H9 (cell line): ENCODE measurements around the gene NOVA2. TPM values are rescaled to one million over a fixed set of nuclear protein-coding genes. Genes with fewer than 3 reads are reported as not detected.

Source experiments
- DNase-seq: peaks from one replicate; pipeline ENCODE4 v3.0.0-alpha.2; 2017
- H2AFZ ChIP-seq: one replicate; pipeline ENCODE4 v1.6.1; 2013; ENCODE audit warnings: mild to moderate bottlenecking, low read length, control low read depth, moderate library complexity
- H2AK5ac ChIP-seq: 2 replicates; pipeline ENCODE4 v1.6.1; 2013; ENCODE audit warnings: low read length, control low read depth, mixed read lengths; ENCODE audit not compliant: insufficient read length
- H2BK120ac ChIP-seq: one replicate; pipeline ENCODE4 v1.6.1; 2013; ENCODE audit warnings: low read depth, mild to moderate bottlenecking, low read length, control low read depth, inconsistent platforms; ENCODE audit not compliant: poor library complexity, severe bottlenecking
- H2BK12ac ChIP-seq: 2 replicates; pipeline ENCODE4 v1.6.1; 2013; ENCODE audit warnings: low read length, control low read depth, mixed read lengths, low read depth; ENCODE audit not compliant: insufficient read length
- H2BK15ac ChIP-seq: 2 replicates; pipeline ENCODE4 v1.6.1; 2013; ENCODE audit warnings: low read depth, low read length, control low read depth
- H2BK20ac ChIP-seq: one replicate; pipeline ENCODE4 v1.6.1; 2013; ENCODE audit warnings: low read depth, mild to moderate bottlenecking, low read length, control low read depth, inconsistent platforms; ENCODE audit not compliant: poor library complexity, severe bottlenecking
- H2BK5ac ChIP-seq: 2 replicates; pipeline ENCODE4 v1.6.1; 2013; ENCODE audit warnings: low read length, control low read depth, mixed read lengths; ENCODE audit not compliant: insufficient read length
- H3K14ac ChIP-seq: 2 replicates; pipeline ENCODE4 v1.6.1; 2013; ENCODE audit warnings: low read length, control low read depth; ENCODE audit not compliant: insufficient read depth
- H3K18ac ChIP-seq: 2 replicates; pipeline ENCODE4 v1.6.1; 2013; ENCODE audit warnings: low read depth, mild to moderate bottlenecking, mixed read lengths, low read length, control low read depth; ENCODE audit not compliant: insufficient read length
- H3K23ac ChIP-seq: 2 replicates; pipeline ENCODE4 v1.6.1; 2013; ENCODE audit warnings: low read length, control low read depth, mixed read lengths, low read depth; ENCODE audit not compliant: insufficient read length
- H3K23me2 ChIP-seq: 2 replicates; pipeline ENCODE4 v1.6.1; 2013; ENCODE audit warnings: low read depth, mild to moderate bottlenecking, mixed read lengths, low read length, control low read depth; ENCODE audit not compliant: insufficient read length, poor library complexity, severe bottlenecking
- H3K27ac ChIP-seq: 2 replicates; pipeline ENCODE4 v1.5.1; 2013; ENCODE audit warnings: low read length, control low read depth, mixed read lengths, low read depth; ENCODE audit not compliant: insufficient read length
- H3K27me3 ChIP-seq: 2 replicates; pipeline ENCODE4 v1.6.1; 2013; ENCODE audit warnings: low read length, control low read depth, inconsistent platforms; ENCODE audit not compliant: insufficient read depth
- H3K4ac ChIP-seq: 2 replicates; pipeline ENCODE4 v1.6.1; 2013; ENCODE audit warnings: low read depth, mild to moderate bottlenecking, control low read depth, inconsistent platforms, low read length, moderate library complexity
- H3K4me1 ChIP-seq: 2 replicates; pipeline ENCODE4 v1.6.1; 2013; ENCODE audit warnings: low read length, control low read depth, inconsistent platforms; ENCODE audit not compliant: insufficient read depth
- H3K4me2 ChIP-seq: 2 replicates; pipeline ENCODE4 v1.6.1; 2013; ENCODE audit warnings: low read length, control low read depth, mixed read lengths; ENCODE audit not compliant: insufficient read length, insufficient read depth
- H3K56ac ChIP-seq: 2 replicates; pipeline ENCODE4 v1.6.1; 2013; ENCODE audit warnings: low read depth, mild to moderate bottlenecking, mixed read lengths, low read length, control low read depth; ENCODE audit not compliant: insufficient read length
- H3K79me1 ChIP-seq: 2 replicates; pipeline ENCODE4 v1.6.1; 2013; ENCODE audit warnings: low read depth, mild to moderate bottlenecking, moderate library complexity, low read length, control low read depth, inconsistent platforms; ENCODE audit not compliant: insufficient read depth, poor library complexity, severe bottlenecking
- H3K79me2 ChIP-seq: 2 replicates; pipeline ENCODE4 v1.6.1; 2013; ENCODE audit warnings: low read length, control low read depth, inconsistent platforms; ENCODE audit not compliant: insufficient read depth
- H3K9ac ChIP-seq: 2 replicates; pipeline ENCODE4 v1.6.1; 2013; ENCODE audit warnings: low read length, control low read depth, mixed read lengths; ENCODE audit not compliant: insufficient read length; ENCODE audit errors: extremely low read depth
- H3K9me3 ChIP-seq: one replicate; pipeline ENCODE4 v1.6.1; 2013; ENCODE audit warnings: low read depth, low read length, inconsistent platforms; ENCODE audit not compliant: control insufficient read depth
- H3T11ph ChIP-seq: one replicate; pipeline ENCODE4 v1.6.1; 2013; ENCODE audit warnings: mild to moderate bottlenecking, low read length, control low read depth, inconsistent platforms
- H4K20me1 ChIP-seq: one replicate; pipeline ENCODE4 v1.6.1; 2013; ENCODE audit not compliant: control insufficient read depth, insufficient read length, insufficient read depth
- H4K5ac ChIP-seq: 2 replicates; pipeline ENCODE4 v1.6.1; 2013; ENCODE audit warnings: low read depth, mild to moderate bottlenecking, mixed read lengths, low read length, control low read depth; ENCODE audit not compliant: insufficient read length
- H4K8ac ChIP-seq: replicated peaks from 2 replicates; pipeline ENCODE4 v1.6.1; 2013; ENCODE audit warnings: low read length, control low read depth, mixed read lengths, low read depth; ENCODE audit not compliant: insufficient read length
- H4K91ac ChIP-seq: 2 replicates; pipeline ENCODE4 v1.6.1; 2013; ENCODE audit warnings: low read depth, mild to moderate bottlenecking, moderate library complexity, mixed read lengths, low read length, control low read depth; ENCODE audit not compliant: insufficient read length
- H3K27ac Mint-ChIP-seq, 3 experiments: 2 replicates in 2 of 3; 3 replicates in 1 of 3; pipeline ENCODE4 v1.8.0; 2020 to 2021; ENCODE audit warnings: mixed read lengths in 3 of 3, mild to moderate bottlenecking in 1 of 3, moderate library complexity in 1 of 3
- H3K27me3 Mint-ChIP-seq: 2 replicates; pipeline ENCODE4 v1.8.0; 2021; ENCODE audit warnings: low read depth, mild to moderate bottlenecking, moderate library complexity, mixed read lengths
- H3K36me3 Mint-ChIP-seq, 3 experiments: 2 replicates in 2 of 3; 3 replicates in 1 of 3; pipeline ENCODE4 v1.8.0; 2020 to 2021; ENCODE audit warnings: low read depth in 3 of 3, mixed read lengths in 3 of 3; ENCODE audit not compliant: insufficient read depth in 1 of 3
- H3K4me1 Mint-ChIP-seq, 2 experiments: 2 replicates each; pipeline ENCODE4 v1.8.0; 2020; ENCODE audit warnings: mixed read lengths in 2 of 2
- H3K4me3 Mint-ChIP-seq, 2 experiments: 2 replicates in 1 of 2; 3 replicates in 1 of 2; pipeline ENCODE4 v1.8.0; 2020 to 2021; ENCODE audit warnings: mild to moderate bottlenecking in 2 of 2, mixed read lengths in 2 of 2, moderate library complexity in 1 of 2
- H3K9me3 Mint-ChIP-seq, 2 experiments: 2 replicates in 1 of 2; 3 replicates in 1 of 2; pipeline ENCODE4 v1.8.0; 2020; ENCODE audit warnings: mild to moderate bottlenecking in 2 of 2, mixed read lengths in 2 of 2, moderate library complexity in 1 of 2
- CTCF ChIP-seq: fragments of 200-600 bp; sonication (generic); conservative IDR thresholded peaks from 3 replicates; pipeline ENCODE4 v1.8.0; 2021; ENCODE audit warnings: antibody characterized with exemption, mild to moderate bottlenecking
- WGBS: extraction: QIAGEN DNeasy Blood & Tissue Kit; methylation state at CpG from one replicate; pipeline ENCODE4 v1.1.7; 2013; ENCODE audit warnings: missing lambda C conversion rate, low lambda C conversion rate, mixed read lengths; ENCODE audit not compliant: insufficient read length; ENCODE audit errors: extremely low coverage; 5-methylcytosine and 5-hydroxymethylcytosine counted together
- total RNA-seq: library from RNA; stranded (reverse); gene quantifications from 2 replicates; pipeline ENCODE4 v1.2.1, GENCODE V29; 2021

Gene NOVA2
- total RNA-seq, 1 experiment from 2014 or later, result 8.8 TPM

- no CpG with 5 or more reads among the region's 19 CpGs for WGBS
- Histone ChIP-seq H3K27me3 (no peaks in the 10 kb centered on the region), H3K9me3 (no peaks in the 10 kb centered on the region), H3K9ac (no peak overlapping the region), H2BK20ac (no peak overlapping the region), H3K23ac (no peak overlapping the region), H2BK5ac (no peak overlapping the region), H3T11ph (no peak overlapping the region), H4K5ac (no peak overlapping the region), H3K27ac (no peak overlapping the region), H2AFZ (no peak overlapping the region), H4K91ac (no peak overlapping the region), H3K79me1 (no peaks in the 10 kb centered on the region), H3K4ac (no peak overlapping the region), H3K4me1 (no peaks in the 10 kb centered on the region), H2BK12ac (no peak overlapping the region), H2AK5ac (no peak overlapping the region), H3K14ac (no peak overlapping the region; the same call in 1 of the 2 replicates), H3K56ac (no peak overlapping the region), H3K79me2 (no peaks in the 10 kb centered on the region), H4K20me1 (no peaks in the 10 kb centered on the region), H3K18ac (no peak overlapping the region), H2BK15ac (no peak overlapping the region), H2BK120ac (no peak overlapping the region), H3K23me2 (no peaks in the 10 kb centered on the region), H4K8ac (no peak overlapping the region), H3K4me2 (no peak overlapping the region)
- DNase-seq, result no peak
- Mint-ChIP-seq H3K4me1 (peaks cover 7 to 34% of the 10 kb centered on the region in 2 experiments; a peak in 3 of 4 replicates), H3K27me3 (peaks cover 50% of the 10 kb centered on the region), H3K9me3 (no peaks in the 10 kb centered on the region; a peak in 1 of 5 replicates), H3K4me3 (no peak overlapping the region; a peak in 2 of 5 replicates), H3K36me3 (peaks cover 0 to 5% (median 2%) of the 10 kb centered on the region in 3 experiments; a peak in 3 of 7 replicates), H3K27ac (peak overlapping the region in 1 of 3 experiments; percentile 50; a peak in 1 of 7 replicates)
- TF ChIP-seq CTCF, result no peak
These were observed 38.4 kb downstream of the NOVA2 start for GRCh38 chr19:45935267-45935666.
